Activated CD4-positive, alpha-beta T cell treated with anti-CD3 and anti-CD28 coated beads, Interleukin-2, Interleukin-6, amounts not matched to agents 100 ng/mL and 50 ng/mL, durations not matched to agents 16 hours and 8 hours (primary cell): ENCODE data around the gene TBX3.

Experiments
- DNase-seq: peaks from one replicate; pipeline ENCODE4 v3.0.0-alpha.2; 2020

The TBX3 gene

DNA sequence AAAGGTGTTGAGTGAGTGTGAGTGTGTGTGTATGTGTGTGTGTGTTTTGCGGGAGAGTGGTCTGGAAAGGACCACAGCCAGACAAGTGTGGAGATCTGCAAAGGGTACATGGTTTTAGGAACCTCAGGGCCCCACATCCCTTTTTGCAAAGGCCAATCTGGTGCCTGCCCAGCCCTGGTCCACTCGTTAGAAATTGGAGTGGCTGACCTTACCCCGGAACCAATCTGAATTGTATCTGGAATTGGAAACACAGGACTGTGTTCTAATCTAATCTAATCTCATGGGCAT, 11.3 kb upstream of the TBX3 start:
- no peak for DNase-seq

- no peak for DNase-seq
These were observed 10.7 kb upstream of the TBX3 start for GRCh38 chr12:114694436-114695304.

- no peak for DNase-seq
These were observed 9.6 kb upstream of the TBX3 start for GRCh38 chr12:114693532-114693931.

DNA sequence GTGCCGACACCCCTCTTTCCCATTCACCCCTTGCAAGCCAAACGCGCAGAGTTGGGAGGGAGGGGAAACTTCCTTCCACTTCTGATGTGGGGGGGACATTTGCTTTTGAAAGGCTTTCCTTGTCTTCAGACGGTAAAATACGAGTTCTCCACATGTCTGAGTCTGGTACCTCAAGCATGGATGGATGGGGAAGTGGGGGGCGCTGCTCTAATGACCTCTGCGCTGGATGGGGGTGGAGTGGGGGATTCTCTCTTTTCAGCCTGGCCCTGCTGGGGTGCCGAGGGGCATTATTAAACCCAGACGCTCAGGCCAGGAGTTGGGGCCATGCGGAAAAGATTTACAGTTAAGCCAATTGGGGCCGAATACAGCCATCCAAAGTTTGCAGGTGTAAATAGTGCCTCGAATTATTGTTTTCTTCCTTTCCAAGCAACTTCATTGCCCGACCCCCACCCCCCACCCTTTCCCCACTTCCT, 9.1 kb upstream of the TBX3 start:
- no peak for DNase-seq

- DNase-seq = no peak
These were observed 8.4 kb upstream of the TBX3 start for GRCh38 chr12:114692186-114693058.

DNA sequence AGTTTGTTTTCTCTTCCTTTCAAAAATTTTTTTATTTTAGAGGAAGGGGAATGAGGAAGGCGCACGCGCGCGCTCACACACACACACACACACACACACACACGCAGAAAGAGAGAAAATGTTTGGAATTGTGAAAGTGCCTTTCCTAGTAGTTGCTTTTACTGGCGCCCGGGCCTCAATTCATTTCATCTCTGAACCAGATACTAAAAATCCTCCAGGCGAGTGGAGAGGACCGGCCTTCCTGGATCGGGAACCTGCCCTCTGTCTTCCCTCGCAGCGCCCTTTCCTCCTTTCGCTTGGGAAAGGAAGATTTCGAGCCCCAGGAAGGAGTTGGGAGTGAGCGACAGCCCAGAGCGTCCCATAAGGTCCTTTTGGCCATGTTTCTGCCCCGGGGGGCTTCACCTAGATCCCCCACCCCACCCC, 7.8 kb upstream of the TBX3 start:
- no peak for DNase-seq

DNA sequence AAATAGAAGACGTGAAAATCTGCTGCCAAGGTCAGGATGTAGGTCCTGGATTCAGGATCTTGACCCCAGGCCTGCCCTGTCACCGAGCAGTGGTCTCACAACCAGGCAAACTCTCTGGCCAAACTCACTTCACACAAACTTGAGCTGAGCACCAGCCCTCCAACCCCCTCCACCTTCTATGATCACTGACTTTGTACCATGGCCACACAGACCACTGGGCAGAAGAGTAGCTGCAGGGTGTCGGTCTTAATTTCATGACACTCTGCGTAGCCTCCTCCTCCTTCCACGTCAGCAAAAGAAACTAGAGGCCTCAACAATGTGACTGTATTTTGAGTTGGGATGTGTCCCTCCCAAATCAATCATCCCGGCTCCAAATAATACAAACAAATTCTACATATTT, 7.2 kb upstream of the TBX3 start:
- no peak for DNase-seq

GRCh38 chr12:114690267-114691135, 6.5 kb upstream of the TBX3 start:
- DNase-seq = no peak

- DNase-seq = no peak
These were observed 5.4 kb upstream of the TBX3 start for GRCh38 chr12:114689075-114689994.

- DNase-seq = no peak
These were observed 4.4 kb upstream of the TBX3 start for GRCh38 chr12:114688256-114688845.

GRCh38 chr12:114687802-114688201, 3.8 kb upstream of the TBX3 start:
- DNase-seq = no peak

DNA sequence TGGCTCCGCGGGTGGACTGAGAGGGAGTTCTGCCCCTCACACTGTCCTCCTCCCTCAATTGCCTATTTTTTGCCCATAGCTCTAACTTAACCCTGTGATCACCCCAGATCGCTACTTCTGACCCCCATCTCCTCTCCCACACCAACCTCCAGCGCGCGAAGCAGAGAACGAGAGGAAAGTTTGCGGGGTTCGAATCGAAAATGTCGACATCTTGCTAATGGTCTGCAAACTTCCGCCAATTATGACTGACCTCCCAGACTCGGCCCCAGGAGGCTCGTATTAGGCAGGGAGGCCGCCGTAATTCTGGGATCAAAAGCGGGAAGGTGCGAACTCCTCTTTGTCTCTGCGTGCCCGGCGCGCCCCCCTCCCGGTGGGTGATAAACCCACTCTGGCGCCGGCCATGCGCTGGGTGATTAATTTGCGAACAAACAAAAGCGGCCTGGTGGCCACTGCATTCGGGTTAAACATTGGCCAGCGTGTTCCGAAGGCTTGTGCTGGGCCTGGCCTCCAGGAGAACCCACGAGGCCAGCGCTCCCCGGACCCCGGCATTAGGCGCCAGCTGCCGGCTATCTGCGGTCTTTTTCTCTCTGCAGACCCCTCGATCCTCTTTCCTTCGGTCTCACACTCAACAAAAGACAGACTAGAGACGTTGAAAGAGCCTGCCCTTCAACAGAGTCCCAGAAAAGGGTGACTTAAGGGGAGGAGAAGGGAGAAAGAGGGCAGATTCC, 3.0 kb upstream of the TBX3 start:
- DNase-seq = no peak

- no peak for DNase-seq
These were observed 2.4 kb upstream of the TBX3 start for GRCh38 chr12:114686426-114686772.

DNA sequence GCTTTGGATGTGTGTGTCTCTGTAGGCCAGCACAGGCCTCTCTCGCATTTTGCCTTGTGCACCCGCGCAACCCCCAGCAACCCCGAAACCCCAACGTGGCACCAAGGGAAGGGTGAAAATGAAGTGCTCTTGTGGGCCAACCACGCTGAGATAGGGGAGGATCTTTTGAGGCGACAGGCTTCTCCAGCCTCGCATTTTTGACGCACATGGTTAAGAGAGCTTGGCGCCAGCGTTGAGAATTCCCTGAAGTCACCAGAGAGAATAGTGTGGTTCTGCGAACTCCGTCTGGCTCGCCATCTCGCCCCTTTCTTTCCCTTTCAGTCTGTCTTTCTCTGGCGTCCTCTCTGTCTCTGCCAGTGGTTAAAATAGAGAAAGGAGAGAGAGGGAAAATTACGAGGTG, 1.9 kb upstream of the TBX3 start:
- DNase-seq = no peak

GRCh38 chr12:114685320-114685781, 1.4 kb upstream of the TBX3 start:
- no peak for DNase-seq

DNA sequence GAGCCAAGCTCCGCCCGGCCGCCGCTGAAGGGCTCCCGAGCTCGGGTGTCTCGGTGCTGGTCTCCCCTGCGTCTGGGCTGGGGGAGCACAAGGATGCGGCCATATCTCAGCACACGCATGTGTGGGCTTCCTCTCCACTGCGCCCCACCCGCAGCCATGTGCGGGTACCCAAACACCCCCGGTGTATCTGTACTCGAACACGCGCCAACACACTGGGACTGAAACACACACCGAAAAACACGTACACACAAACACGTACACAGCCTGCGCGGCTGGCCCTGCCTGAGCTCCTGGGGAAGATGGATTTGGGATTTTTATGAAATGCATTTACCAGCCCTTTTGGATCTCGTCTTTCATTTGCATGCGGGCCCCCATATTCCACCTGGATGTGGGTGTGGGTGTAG, 897 bp upstream of the TBX3 start:
- no peak for DNase-seq

GRCh38 chr12:114683709-114684097, 272 bp downstream of the TBX3 start:
- DNase-seq = no peak

- no peak for DNase-seq
These were observed 928 bp downstream of the TBX3 start for GRCh38 chr12:114682785-114683708.

- no peak for DNase-seq
These were observed 1.7 kb downstream of the TBX3 start for GRCh38 chr12:114682106-114682784.
